Breast epithelium (tissue), 4 donors: ENCODE data around the gene RPS16. TPM values are rescaled to one million over a fixed set of nuclear protein-coding genes. Genes with fewer than 3 reads are reported as not detected.

Experiments
- DNase-seq, 2 donors: peaks; one replicate each; pipeline ENCODE4 v3.0.0-alpha.2; 2019; ENCODE audit warnings: low spot score in 2 of 2
- H3K27ac ChIP-seq, 2 donors: fragments of 200-600 bp; sonication (generic) in 1 of 2; one replicate each; pipeline ENCODE4 v1.5.1; 2016 to 2019; ENCODE audit warnings: mild to moderate bottlenecking in 1 of 2
- H3K27me3 ChIP-seq, 2 donors: fragments of 200-600 bp; sonication (generic) in 1 of 2; one replicate each; pipeline versions ENCODE4 v1.5.1 to v1.6.0; 2017 to 2019; ENCODE audit warnings: control low read depth in 1 of 2, mild to moderate bottlenecking in 1 of 2
- H3K36me3 ChIP-seq: fragments of 200-600 bp; one replicate; pipeline ENCODE4 v1.5.1; 2019
- H3K4me1 ChIP-seq, 2 donors: fragments of 200-600 bp; sonication (generic); one replicate each; pipeline ENCODE4 v1.5.1; 2016 to 2019; ENCODE audit warnings: control low read depth in 1 of 2
- H3K4me3 ChIP-seq, 3 donors: fragments of 200-600 bp; sonication (generic); 1 replicate in 2 of 3; 2 replicates in 1 of 3; pipeline ENCODE4 v1.5.1; 2016 to 2019; ENCODE audit warnings: mild to moderate bottlenecking in 3 of 3, moderate library complexity in 2 of 3
- H3K9me3 ChIP-seq, 2 donors: fragments of 200-600 bp; sonication (generic) in 1 of 2; one replicate each; pipeline ENCODE4 v1.5.1; 2016 to 2019; ENCODE audit warnings: control low read depth in 1 of 2
- POLR2A ChIP-seq: fragments of 450-650 bp; IDR thresholded peaks from one replicate; pipeline ENCODE4 v1.6.1; 2016; ENCODE audit warnings: antibody characterized with exemption, mild to moderate bottlenecking, moderate library complexity
- POLR2AphosphoS5 ChIP-seq, 3 donors: sonication (generic); formaldehyde crosslinking; IDR thresholded peaks; one replicate each; pipeline ENCODE4 v1.6.1; 2017; ENCODE audit warnings: antibody characterized with exemption in 3 of 3
- intact Hi-C: fragments of 100-400 bp; cut with DNase I; formaldehyde crosslinking; loops from one replicate; pipeline ENCODE4 v1.15.1; 2023; ENCODE audit warnings: low total_unique reads
- total RNA-seq, 3 donors: library from RNA; depleted of rRNA; stranded (reverse); fragments of >200 nt; gene quantifications; one replicate each; pipeline ENCODE4 v1.1.0, GENCODE V29; 2016
- TF ChIP-seq, protein P1 (sequence below), 3 donors: fragments of 450-650 bp; IDR thresholded peaks; one replicate each; pipeline ENCODE4 v1.5.1; 2016 to 2017; ENCODE audit warnings: antibody characterized with exemption in 3 of 3, mild to moderate bottlenecking in 3 of 3, moderate library complexity in 3 of 3

Gene RPS16
- total RNA-seq, 3 donors from 2014 or later = 1,681 to 3,245 (median 1,756) TPM

DNA sequence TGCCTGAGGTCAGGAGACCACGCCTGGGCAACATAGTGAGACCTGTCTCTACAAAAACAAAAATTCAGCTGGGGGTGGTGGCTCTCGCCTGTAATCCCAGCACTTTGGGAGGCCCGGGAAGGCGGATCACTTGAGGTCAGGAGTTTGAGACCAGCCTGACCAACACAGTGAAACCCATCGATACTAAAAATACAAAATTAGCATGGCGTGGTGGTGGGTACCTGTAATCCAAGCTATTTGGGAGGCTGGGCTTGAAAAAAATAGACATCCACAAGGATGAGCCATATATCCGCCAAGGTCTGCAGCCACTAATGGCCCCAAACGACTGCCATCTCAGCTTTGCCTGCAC lies 3.1 kb downstream of the RPS16 start:
- Histone ChIP-seq H3K27ac (no peak overlapping the region), H3K36me3 (peaks cover 7% of the 10 kb centered on the region), H3K4me1 (peaks cover 9 to 19% of the 10 kb centered on the region in 2 donors), H3K4me3 (no peak overlapping the region), H3K9me3 (no peaks in the 10 kb centered on the region), H3K27me3 (no peaks in the 10 kb centered on the region)
- intact Hi-C loops = no loop called here
- TF ChIP-seq POLR2A (no peak), POLR2AphosphoS5 (IDR thresholded peaks at IDR 0.05) (no peak)
- no peak for DNase-seq

DNA sequence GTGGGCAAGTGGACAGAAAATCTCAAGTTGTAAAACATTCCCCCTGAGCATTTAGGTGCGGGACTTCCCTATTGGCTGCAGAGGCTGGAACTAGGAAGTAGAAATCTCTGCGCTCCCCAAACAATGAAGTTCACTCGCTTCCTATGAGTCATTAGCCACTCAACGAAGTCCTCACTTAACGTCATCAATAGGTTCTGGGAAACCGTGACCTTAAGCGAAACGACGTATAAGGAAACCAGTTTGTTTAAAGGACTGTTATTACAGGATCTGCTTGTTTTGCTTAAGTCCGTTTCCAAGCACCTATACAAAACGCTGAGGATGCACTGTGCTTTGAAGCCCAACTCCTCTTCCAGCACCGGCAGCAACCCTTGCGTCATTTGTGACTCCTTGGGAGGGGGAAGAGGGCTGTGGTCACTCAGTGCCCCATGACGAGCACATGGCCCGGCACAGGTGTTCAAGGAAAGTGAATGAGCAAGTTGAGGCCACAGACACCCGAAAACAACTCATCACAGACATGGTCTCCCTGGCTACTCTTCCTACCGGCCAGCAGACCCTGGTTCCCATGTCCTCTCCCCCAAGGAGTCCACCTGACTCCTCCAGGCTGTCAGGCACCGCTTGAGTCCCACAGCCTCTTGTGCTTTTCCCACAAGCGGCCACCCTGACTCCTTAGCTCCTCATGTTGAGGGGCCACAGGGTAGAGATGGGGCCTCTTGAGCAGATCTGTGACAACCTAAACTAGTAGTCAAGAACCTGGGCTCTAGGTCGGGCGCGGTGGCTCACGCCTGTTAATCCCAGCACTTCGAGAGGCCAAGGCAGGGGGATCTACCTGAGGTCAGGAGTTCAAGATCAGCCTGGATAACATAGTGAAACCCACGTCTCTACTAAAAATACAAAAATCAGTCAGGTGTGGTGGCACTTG lies 4.8 kb downstream of the RPS16 start:
- no peaks in the 10 kb centered on the region for H3K27me3 ChIP-seq
- TF ChIP-seq, protein P1, sequence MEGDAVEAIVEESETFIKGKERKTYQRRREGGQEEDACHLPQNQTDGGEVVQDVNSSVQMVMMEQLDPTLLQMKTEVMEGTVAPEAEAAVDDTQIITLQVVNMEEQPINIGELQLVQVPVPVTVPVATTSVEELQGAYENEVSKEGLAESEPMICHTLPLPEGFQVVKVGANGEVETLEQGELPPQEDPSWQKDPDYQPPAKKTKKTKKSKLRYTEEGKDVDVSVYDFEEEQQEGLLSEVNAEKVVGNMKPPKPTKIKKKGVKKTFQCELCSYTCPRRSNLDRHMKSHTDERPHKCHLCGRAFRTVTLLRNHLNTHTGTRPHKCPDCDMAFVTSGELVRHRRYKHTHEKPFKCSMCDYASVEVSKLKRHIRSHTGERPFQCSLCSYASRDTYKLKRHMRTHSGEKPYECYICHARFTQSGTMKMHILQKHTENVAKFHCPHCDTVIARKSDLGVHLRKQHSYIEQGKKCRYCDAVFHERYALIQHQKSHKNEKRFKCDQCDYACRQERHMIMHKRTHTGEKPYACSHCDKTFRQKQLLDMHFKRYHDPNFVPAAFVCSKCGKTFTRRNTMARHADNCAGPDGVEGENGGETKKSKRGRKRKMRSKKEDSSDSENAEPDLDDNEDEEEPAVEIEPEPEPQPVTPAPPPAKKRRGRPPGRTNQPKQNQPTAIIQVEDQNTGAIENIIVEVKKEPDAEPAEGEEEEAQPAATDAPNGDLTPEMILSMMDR (IDR thresholded peaks at IDR 0.05) = no peak
- no peak for TF ChIP-seq POLR2A
- TF ChIP-seq POLR2AphosphoS5 (IDR thresholded peaks at IDR 0.05) = peak in 2 of 3 donors; percentile 30 to 80
- no peak overlapping the region for H3K4me3 ChIP-seq
- intact Hi-C loops = no loop called here
- H3K27ac ChIP-seq = peak overlapping the region; percentile 43 to 89
- DNase-seq = no peak
- no peaks in the 10 kb centered on the region for H3K9me3 ChIP-seq
- H3K4me1 ChIP-seq = peaks cover 9 to 13% of the 10 kb centered on the region in 2 donors
- peaks cover 7% of the 10 kb centered on the region for H3K36me3 ChIP-seq

DNA sequence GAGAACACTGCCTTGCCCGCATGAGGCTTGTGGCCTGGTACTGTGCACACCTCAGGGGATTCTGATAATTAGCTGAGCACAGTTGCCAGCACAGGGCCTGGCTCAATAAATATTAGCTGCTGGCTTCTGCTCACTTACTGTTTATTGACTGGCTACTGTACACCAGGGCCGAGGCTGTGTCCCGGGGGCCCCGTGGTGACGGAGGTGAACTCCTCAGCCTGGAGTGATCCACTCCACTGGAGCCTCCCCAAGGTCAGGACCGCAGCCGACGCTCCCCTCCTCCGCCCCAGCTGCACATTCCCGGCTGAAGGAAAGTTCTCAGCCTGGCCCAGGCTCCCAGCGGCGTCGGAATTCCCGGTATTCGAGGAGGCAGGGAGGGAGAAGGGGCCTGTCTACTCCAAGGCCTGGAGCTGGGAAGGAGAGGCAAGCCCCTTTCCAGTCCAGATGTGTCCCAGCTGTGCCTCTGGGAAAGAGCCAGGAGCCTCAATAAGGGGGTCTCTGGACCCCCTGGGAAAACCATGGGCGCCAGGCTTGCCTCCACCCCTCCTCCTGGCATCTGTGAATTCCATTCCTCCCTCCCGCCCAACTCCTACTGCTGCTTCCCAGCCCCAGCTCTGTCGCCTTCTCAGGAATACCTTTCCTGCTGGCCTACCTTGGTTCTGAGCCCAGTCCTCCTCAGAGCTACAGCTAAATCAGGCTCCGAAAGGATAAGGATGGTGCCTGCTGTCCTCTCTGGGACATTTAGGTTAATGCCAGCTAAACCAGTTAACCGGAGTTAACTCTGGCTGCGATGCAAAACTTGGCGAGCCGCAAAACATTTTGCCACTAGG lies 7.3 kb downstream of the RPS16 start:
- Histone ChIP-seq H3K4me3 (peak overlapping the region in 1 of 3 donors; percentile 41), H3K36me3 (peaks cover 7% of the 10 kb centered on the region), H3K9me3 (no peaks in the 10 kb centered on the region), H3K27ac (peak overlapping the region; percentile 50 to 88), H3K4me1 (peaks cover 0 to 5% of the 10 kb centered on the region in 2 donors), H3K27me3 (no peaks in the 10 kb centered on the region)
- intact Hi-C loops = no loop called here
- TF ChIP-seq POLR2A (no peak), POLR2AphosphoS5 (IDR thresholded peaks at IDR 0.05) (peak in 2 of 3 donors; percentile 50)
- TF ChIP-seq, protein P1 (IDR thresholded peaks at IDR 0.05) = no peak
- DNase-seq = no peak

DNA sequence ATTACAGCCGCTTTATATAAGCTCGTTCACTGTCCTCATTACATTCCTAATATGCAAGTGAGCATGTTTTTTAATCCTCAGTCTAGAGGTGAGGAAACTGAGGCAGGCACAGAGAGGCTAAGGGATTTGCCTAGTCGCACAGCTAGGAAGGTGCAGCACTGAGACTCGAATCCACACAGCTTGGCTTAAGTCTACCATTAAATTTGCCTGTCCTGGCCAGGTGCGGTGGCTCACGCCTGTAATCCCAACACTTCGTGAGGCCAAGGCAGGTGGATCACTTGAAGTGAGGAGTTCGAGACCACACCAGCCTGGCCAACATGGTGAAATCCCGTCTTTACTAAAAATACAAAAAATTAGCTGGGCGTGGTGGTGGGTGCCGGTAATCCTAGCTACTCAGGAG lies 8.0 kb downstream of the RPS16 start:
- no peaks in the 10 kb centered on the region for H3K9me3 ChIP-seq
- H3K4me1 ChIP-seq = peaks cover 0 to 5% of the 10 kb centered on the region in 2 donors
- no peaks in the 10 kb centered on the region for H3K27me3 ChIP-seq
- DNase-seq = no peak
- TF ChIP-seq POLR2A (no peak), POLR2AphosphoS5 (IDR thresholded peaks at IDR 0.05) (no peak)
- TF ChIP-seq, protein P1 (IDR thresholded peaks at IDR 0.05) = no peak
- H3K4me3 ChIP-seq = no peak overlapping the region
- H3K27ac ChIP-seq = no peak overlapping the region
- intact Hi-C loops = no loop called here
- peaks cover 3% of the 10 kb centered on the region for H3K36me3 ChIP-seq

DNA sequence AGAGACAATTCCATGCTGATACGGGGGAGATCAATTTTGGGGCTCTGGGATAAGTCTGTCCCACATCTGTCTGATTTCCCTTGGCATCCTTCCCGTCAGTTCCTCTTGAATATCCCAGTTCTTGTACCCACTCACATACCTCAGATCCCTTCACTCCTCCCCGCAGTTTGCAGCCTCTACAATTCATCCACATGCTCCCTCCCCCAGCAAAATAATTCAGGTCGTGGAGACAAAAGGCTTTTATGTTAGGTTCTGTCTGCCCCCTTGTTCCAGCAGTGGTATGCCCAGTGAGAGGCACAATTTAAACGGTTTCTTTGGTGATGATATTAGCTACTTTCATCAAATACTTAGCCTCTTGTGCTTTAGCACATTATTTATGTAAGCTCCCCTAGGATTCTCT lies 9.6 kb downstream of the RPS16 start:
- H3K4me1 ChIP-seq = peaks cover 0 to 5% of the 10 kb centered on the region in 2 donors
- intact Hi-C loops = no loop called here

More for the DNA sequence above, 9.6 kb downstream of the RPS16 start:
- H3K36me3 ChIP-seq = no peaks in the 10 kb centered on the region
- DNase-seq = no peak
- H3K4me3 ChIP-seq = no peak overlapping the region
- H3K27ac ChIP-seq = no peak overlapping the region
- H3K27me3 ChIP-seq = no peaks in the 10 kb centered on the region
- TF ChIP-seq POLR2AphosphoS5 (IDR thresholded peaks at IDR 0.05) = no peak
- TF ChIP-seq POLR2A = no peak
- TF ChIP-seq, protein P1 (IDR thresholded peaks at IDR 0.05) = no peak
- no peaks in the 10 kb centered on the region for H3K9me3 ChIP-seq
